Transverse colon (tissue), 3 donors: ENCODE data around the gene ATP1A3.

Experiments
- EP300 ChIP-seq: sonication (generic); formaldehyde crosslinking; IDR thresholded peaks from one replicate; pipeline ENCODE4 v1.6.1; 2017; ENCODE audit warnings: antibody characterized with exemption, low read depth
- POLR2A ChIP-seq: fragments of 450-650 bp; IDR thresholded peaks from one replicate; pipeline ENCODE4 v1.6.1; 2016; ENCODE audit warnings: antibody characterized with exemption, mild to moderate bottlenecking, moderate library complexity
- TF ChIP-seq, protein P1 (sequence below), 5 experiments: fragments of 200-600 bp in 3 of 5; fragments of 450-650 bp in 2 of 5; sonication (generic) in 3 of 5; IDR thresholded peaks; 1 replicate in 2 of 5; 2 replicates in 3 of 5; pipeline ENCODE4 v1.5.1; 2016 to 2017; ENCODE audit warnings: antibody characterized with exemption in 5 of 5, inconsistent platforms in 3 of 5, mild to moderate bottlenecking in 2 of 5, moderate library complexity in 1 of 5

DNA sequence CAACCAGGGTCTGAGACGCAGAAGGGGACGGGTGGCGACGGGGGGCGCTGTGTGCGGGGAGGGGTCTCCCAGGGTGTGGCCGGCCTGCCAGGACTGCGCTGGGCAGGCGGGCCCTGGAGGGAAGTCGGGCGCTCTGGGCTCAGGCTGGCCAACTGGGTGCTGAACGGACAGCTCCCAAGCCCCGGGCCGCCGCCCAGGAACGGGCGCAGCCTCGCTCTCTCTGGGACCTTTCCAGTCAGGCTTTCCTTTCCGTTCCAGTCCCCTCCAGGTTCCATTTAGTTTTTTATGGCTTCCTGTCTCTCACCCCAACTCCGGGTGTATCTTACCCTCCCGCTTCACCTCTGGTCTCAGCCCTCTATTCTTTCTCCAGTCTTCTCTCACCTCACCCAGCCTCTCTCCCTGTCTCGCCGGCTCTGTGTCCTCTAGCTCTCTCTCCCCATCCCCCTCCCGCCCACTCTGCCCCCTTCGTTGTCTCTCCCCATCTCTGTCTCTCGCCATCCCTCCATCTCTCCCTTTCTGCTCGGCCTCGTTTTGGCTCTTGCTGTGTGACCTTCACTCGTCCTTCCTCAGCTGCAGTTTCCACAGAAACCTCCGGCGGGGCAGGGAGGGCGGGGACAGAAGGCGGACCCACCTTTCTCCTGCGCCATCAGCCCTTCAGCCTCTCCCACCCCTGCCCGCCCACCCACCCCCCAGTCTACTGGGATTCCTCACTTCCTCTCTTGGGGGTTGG is 3.3 kb upstream of the ATP1A3 start:
- TF ChIP-seq, protein P1, sequence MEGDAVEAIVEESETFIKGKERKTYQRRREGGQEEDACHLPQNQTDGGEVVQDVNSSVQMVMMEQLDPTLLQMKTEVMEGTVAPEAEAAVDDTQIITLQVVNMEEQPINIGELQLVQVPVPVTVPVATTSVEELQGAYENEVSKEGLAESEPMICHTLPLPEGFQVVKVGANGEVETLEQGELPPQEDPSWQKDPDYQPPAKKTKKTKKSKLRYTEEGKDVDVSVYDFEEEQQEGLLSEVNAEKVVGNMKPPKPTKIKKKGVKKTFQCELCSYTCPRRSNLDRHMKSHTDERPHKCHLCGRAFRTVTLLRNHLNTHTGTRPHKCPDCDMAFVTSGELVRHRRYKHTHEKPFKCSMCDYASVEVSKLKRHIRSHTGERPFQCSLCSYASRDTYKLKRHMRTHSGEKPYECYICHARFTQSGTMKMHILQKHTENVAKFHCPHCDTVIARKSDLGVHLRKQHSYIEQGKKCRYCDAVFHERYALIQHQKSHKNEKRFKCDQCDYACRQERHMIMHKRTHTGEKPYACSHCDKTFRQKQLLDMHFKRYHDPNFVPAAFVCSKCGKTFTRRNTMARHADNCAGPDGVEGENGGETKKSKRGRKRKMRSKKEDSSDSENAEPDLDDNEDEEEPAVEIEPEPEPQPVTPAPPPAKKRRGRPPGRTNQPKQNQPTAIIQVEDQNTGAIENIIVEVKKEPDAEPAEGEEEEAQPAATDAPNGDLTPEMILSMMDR (IDR thresholded peaks at IDR 0.05), result no peak
- TF ChIP-seq EP300, result no peak
- no peak for TF ChIP-seq POLR2A
